GM19240 (cell line): Measurements from ENCODE around the gene TGM3.

Source experiments
- DNase-seq: peaks from one replicate; pipeline ENCODE4 v3.0.0; 2011; ENCODE audit warnings: low spot score; ENCODE audit not compliant: insufficient read length

The TGM3 gene

DNA sequence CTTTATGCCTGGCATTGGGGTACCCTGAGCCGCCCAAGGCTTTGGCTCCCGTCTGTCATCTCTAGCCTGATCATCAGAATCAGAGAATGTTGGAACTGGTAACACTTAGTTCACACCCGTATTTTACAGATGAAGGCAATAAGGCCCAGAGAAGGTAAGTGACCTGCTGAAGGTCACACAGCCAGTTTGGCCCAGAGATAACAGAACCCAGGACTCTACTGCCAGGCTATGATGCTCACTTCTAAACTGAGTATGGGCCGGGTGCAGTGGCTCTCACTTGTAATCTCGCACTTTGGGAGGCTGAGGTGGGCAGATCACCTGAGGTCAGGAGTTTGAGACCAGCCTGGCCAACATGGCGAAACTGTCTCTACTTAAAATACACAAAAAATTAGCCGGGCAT lies 83.1 kb downstream of the TGM3 start:
- no peak for DNase-seq

DNA sequence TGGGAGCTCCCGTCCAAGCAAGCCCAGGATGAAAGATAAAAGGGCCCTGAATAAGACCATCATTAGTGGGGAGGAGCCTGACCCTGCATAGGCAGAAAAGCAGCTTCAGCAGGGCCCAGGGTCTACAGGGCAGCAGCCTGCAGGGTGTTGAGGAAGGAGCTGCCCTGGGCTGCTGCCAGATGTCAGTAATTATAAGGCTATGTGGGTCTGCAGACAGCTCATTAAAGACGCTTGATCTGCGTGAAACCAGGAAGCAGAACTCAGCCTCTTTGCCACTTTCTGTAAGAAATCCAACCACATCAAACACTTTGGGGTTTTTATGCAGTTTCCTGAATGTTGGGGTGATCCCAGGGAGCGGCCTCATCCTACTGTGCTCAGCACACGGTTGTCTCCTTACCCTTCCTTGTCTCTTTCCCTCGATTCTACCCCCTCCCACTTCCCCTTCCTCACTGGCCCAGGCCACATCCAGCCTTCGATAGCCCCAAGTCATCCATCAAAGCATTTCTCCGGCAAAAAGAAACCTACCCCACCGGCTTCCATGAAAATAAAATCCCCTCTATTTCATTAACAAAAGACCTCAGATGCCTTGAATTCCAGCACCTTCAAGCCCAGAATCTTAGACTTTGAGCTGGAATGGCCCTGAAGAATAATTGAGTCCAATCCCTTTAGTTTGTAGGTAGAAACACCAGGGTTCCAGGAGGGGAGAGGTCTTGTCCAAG lies 83.9 kb downstream of the TGM3 start:
- DNase-seq: no peak

DNA sequence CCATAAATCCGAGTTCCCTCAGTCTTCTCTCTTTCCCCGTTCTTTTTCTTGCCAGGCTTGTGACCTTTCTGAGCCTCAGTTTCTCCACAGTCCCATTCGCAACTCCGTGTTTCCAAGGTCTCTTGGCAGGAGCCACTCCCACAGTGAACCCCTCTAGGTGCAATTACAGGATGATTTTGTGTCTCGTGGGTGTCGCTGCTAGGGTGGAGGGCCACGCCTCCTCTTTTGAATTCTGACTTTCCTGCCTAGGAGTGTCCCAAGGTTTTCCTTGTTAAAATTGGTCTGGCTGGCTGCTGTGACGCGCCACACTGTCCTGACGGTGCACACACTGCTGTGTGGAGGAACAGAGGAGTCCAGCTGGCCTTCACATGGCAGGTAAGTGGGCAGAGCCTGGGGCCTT lies 84.8 kb downstream of the TGM3 start, which contains the start of gene TGM6:
TGM6 (plus strand) TSS at position 301 of the 400 bp plus-strand sequence; CDS start at position 369, 68 bp downstream.
- DNase-seq: no peak

- no peak for DNase-seq
These were observed 85.5 kb downstream of the TGM3 start for GRCh38 chr20:2381303-2381702.

DNA sequence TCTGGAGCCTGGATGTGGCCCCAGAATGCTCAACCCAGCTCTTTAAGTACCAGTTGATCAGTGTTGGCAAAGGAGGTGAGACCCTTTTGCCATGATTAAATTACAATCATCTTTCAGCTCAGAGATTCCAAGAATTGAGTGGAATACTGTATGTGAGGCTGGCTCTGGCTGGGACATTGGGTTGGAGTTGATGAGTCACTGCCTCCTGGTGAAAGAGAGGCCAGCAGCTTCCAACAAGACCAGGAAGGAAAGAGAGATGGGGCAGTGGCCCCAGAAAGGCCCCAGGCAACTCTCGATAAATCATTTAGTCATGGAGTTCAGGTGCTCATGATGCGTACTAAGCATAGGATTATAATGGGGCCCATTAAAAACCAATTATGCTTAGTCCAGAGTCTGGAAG lies 87.0 kb downstream of the TGM3 start:
- DNase-seq: no peak

GRCh38 chr20:2385026-2385425 lies 89.2 kb downstream of the TGM3 start:
- DNase-seq: no peak

GRCh38 chr20:2385496-2385895 lies 89.7 kb downstream of the TGM3 start:
- DNase-seq: no peak

DNA sequence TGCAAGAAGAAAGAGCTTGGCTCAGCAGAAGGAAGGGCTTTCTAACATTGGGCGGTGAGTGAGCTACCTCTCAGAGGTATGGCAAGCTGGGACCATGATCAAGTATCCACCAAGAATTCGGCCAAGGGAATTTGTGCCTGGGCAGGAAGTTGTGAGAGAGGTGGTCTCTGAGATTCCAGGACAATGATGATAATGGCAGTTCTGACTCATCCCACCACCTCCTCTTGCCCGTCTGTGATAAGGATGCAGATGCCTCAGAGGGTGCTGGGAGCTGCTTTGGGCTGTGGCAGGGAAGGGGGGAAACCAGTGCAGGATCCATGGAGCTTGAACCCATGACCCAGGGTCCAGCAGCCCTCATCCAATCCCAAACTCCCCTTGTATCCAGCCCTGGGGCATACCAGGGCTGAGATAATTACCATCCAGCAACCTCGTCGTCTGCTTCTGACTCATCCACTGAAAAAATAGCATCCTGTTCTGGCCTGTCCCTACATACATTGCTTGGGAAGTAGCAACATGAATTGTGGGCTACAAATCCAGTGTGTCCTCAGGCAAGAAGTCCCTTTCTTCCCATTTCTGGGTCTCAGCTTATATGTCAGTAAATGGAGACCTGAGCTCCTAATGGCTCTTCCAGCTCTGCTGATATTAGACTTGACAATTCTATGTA lies 90.8 kb downstream of the TGM3 start:
- DNase-seq: no peak

DNA sequence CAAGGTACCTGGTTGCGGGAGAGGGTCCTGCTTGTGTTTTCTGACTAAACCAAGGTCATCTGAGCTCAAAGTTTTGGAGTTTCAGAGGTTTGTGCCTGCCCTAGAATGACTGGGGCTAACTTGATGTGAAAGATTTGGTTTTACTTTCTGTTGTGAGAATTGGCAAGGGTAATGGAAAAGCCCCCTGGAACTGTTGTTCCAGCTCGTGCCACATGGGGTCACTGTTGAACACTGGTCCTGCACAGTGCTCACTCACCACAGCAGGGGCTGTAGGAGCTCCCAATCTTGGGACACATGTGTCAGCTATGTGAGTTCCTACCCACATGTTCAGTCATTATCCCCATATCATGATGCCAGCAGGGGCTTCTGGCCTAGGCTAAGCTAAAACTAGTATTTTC lies 91.4 kb downstream of the TGM3 start:
- peak; percentile 34 for DNase-seq

DNA sequence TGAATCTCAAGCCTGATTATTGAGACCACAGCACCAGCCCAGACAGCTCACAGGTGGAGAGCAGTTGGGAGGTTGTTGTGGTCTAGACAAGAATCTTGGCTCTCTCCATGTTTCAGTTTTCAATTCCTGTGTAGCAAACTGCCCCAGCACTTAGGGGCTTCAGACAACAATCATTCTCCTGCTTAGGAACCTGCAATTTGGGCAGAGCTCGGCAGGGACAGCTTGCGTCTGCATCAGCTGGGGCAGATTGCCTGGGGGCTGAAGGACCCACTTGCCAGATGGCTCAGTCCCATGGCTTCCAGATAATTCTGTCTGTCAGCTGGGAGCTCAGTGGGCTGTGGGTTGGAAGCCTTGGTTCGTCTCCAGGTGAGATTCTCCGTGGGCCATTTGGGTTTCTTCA lies 91.8 kb downstream of the TGM3 start:
- DNase-seq: no peak
